SH-SY5Y (cell line): ENCODE data around the gene SLC2A3.

Source experiments
- GATA2 ChIP-seq: IDR thresholded peaks from 2 replicates; pipeline ENCODE4 v1.6.1; 2011; ENCODE audit warnings: mild to moderate bottlenecking, low read depth, low read length
- GATA3 ChIP-seq: IDR thresholded peaks from 2 replicates; pipeline ENCODE4 v1.6.1; 2011; ENCODE audit warnings: low read depth, mild to moderate bottlenecking, low read length, moderate library complexity

DNA sequence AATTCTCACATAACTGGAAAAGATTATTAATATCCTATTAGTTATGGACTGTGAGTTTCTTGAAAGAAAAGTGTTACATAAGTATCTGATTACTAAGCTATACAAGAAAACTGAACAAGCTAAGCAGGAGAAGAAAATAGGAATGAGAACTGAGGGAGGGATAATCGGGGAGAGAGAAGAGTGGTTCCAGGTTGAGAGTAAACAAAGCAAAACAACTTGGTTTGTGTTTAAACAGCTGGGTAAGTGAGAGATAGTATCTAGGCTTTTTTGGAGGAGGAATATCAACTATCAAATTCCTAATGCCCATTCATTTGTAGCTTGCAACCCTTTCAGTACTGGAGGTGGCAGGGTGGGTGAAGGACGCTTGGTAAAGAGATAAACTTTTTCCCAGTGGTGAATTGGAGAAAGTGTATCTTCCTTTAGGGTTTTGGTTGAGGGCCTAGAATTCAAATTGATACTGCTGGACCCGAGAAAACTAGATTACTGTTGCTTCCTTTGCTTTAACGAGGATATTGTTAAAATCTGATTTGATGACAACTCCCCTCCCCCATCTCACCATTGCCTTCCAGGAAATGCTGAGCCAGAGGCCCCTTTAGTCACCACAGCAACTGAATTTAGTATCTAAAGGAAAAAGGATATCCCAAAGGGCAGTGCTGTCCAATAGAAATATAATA, 2.0 kb upstream of the SLC2A3 start:
- no peak for TF ChIP-seq GATA3
- no peak for TF ChIP-seq GATA2
